OCI-LY1 (cell line): ENCODE results near the gene CCNO.

ENCODE experiments used
- H2AFZ ChIP-seq: fragments of 200-600 bp; sonication (generic), shearing (Covaris generic); 2 replicates; pipeline ENCODE4 v1.6.0; 2014; ENCODE audit warnings: antibody characterized with exemption, mild to moderate bottlenecking, low read length
- H3F3A ChIP-seq: fragments of 200-600 bp; sonication (generic), shearing (Covaris generic); 2 replicates; pipeline ENCODE4 v1.6.0; 2014; ENCODE audit warnings: mild to moderate bottlenecking, antibody characterized with exemption, low read length, moderate library complexity; ENCODE audit not compliant: insufficient read depth
- H3K27ac ChIP-seq: fragments of 200-600 bp; sonication (generic); 2 replicates; pipeline ENCODE4 v1.5.1; 2014; ENCODE audit warnings: low read length, mixed run types, mild to moderate bottlenecking, low read depth; ENCODE audit not compliant: poor library complexity, severe bottlenecking
- H3K27me3 ChIP-seq: fragments of 200-600 bp; sonication (generic); 2 replicates; pipeline ENCODE4 v1.6.0; 2014; ENCODE audit warnings: antibody characterized with exemption, mild to moderate bottlenecking, low read length, moderate library complexity; ENCODE audit not compliant: insufficient read depth
- H3K36me3 ChIP-seq: fragments of 200-600 bp; sonication (generic); 2 replicates; pipeline ENCODE4 v1.6.1; 2014; ENCODE audit warnings: mild to moderate bottlenecking, antibody characterized with exemption, low read length, moderate library complexity, mixed read lengths; ENCODE audit not compliant: insufficient read depth
- H3K4me1 ChIP-seq: fragments of 200-600 bp; sonication (generic); 2 replicates; pipeline ENCODE4 v1.5.1; 2014; ENCODE audit warnings: mild to moderate bottlenecking, low read length, moderate library complexity; ENCODE audit not compliant: insufficient read depth, severe bottlenecking
- H3K4me2 ChIP-seq: fragments of 200-600 bp; sonication (generic), shearing (Covaris generic); 2 replicates; pipeline ENCODE4 v1.6.1; 2014; ENCODE audit warnings: low read length
- H3K4me3 ChIP-seq: fragments of 200-600 bp; sonication (generic); 2 replicates; pipeline ENCODE4 v1.5.1; 2014; ENCODE audit warnings: low read length, low read depth, mild to moderate bottlenecking, mixed read lengths; ENCODE audit not compliant: poor library complexity, severe bottlenecking
- H3K79me2 ChIP-seq: fragments of 200-600 bp; shearing (Covaris generic); 2 replicates; pipeline ENCODE4 v1.6.1; 2016; ENCODE audit warnings: mixed run types, low read length, mixed read lengths; ENCODE audit not compliant: insufficient read depth
- H3K9ac ChIP-seq: fragments of 200-600 bp; sonication (generic), shearing (Covaris generic); 2 replicates; pipeline ENCODE4 v1.6.1; 2014; ENCODE audit warnings: mild to moderate bottlenecking, low read length, mixed read lengths
- H3K9me2 ChIP-seq: fragments of 200-600 bp; sonication (generic), shearing (Covaris generic); 2 replicates; pipeline ENCODE4 v1.6.1; 2014; ENCODE audit warnings: low read depth, mild to moderate bottlenecking, low read length, mixed read lengths
- H3K9me3 ChIP-seq: fragments of 200-600 bp; shearing (Covaris generic); 2 replicates; pipeline ENCODE4 v1.6.1; 2014; ENCODE audit warnings: low read length, mixed read lengths
- H4K20me1 ChIP-seq: fragments of 200-600 bp; sonication (generic), shearing (Covaris generic); 2 replicates; pipeline ENCODE4 v1.6.0; 2016; ENCODE audit warnings: mild to moderate bottlenecking, low read length; ENCODE audit not compliant: insufficient read depth
- CTCF ChIP-seq: fragments of 200-600 bp; sonication (generic), shearing (Covaris generic); IDR thresholded peaks from 2 replicates; pipeline ENCODE4 v1.5.1; 2017; ENCODE audit warnings: mild to moderate bottlenecking, antibody characterized with exemption, low read length, moderate library complexity, mixed read lengths
- EZH2 ChIP-seq: fragments of 200-600 bp; sonication (generic), shearing (Covaris generic); IDR thresholded peaks from 2 replicates; pipeline ENCODE4 v1.8.0; 2017; ENCODE audit warnings: borderline replicate concordance, mixed run types, mild to moderate bottlenecking, antibody characterized with exemption, low read length, moderate library complexity, mixed read lengths

The CCNO gene

GRCh38 chr5:55232271-55232984, 980 bp downstream of the CCNO start:
- TF ChIP-seq CTCF = no peak
- TF ChIP-seq EZH2 = no peak
- H3K9me2 ChIP-seq = no peaks in the 10 kb centered on the region
- peak overlapping the region; percentile 65 for H3K4me3 ChIP-seq
- H2AFZ ChIP-seq = no peak overlapping the region
- H3K27me3 ChIP-seq = 0 out of 2 replicates have a peak, but pooled peaks cover 6% of the 10 kb centered on the region
- no peak overlapping the region for H3K27ac ChIP-seq
- H3K79me2 ChIP-seq = no peaks in the 10 kb centered on the region
- H3K4me2 ChIP-seq = peak overlapping the region; percentile 79
- peak overlapping the region; percentile 33; the same call in 1 of the 2 replicates for H3K9ac ChIP-seq
- H3K36me3 ChIP-seq = no peaks in the 10 kb centered on the region
- H4K20me1 ChIP-seq = no peaks in the 10 kb centered on the region
- no peaks in the 10 kb centered on the region for H3K9me3 ChIP-seq
- no peaks in the 10 kb centered on the region for H3F3A ChIP-seq
- H3K4me1 ChIP-seq = peaks cover 34% of the 10 kb centered on the region

DNA sequence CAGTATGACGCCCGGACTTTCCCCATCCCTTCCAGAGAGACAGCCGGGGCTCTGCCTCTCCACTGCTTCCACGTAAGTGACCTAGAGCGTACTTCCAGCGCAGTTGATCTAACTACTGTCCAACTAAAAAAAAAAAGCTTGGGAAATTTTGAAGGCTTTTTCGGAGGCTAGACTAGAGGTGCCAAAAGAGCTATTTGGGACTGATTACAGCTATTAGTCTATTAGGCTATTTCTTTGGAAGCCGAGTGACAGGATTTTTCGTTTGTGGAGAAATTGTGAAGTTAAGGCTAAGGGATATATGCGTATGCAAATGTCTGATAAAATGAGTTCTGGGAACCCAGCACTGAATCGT, 1.5 kb downstream of the CCNO start:
- H3K9ac ChIP-seq = no peak overlapping the region
- H3K9me2 ChIP-seq = no peaks in the 10 kb centered on the region
- no peaks in the 10 kb centered on the region for H3K9me3 ChIP-seq
- peak overlapping the region; percentile 79 for H3K4me2 ChIP-seq
- H3K36me3 ChIP-seq = no peaks in the 10 kb centered on the region
- peaks cover 38% of the 10 kb centered on the region for H3K4me1 ChIP-seq
- TF ChIP-seq EZH2 = no peak
- no peak for TF ChIP-seq CTCF
- H3K27me3 ChIP-seq = 0 out of 2 replicates have a peak, but pooled peaks cover 6% of the 10 kb centered on the region
- no peaks in the 10 kb centered on the region for H4K20me1 ChIP-seq
- H3K4me3 ChIP-seq = peak overlapping the region; percentile 65
- H3K27ac ChIP-seq = no peak overlapping the region
- no peak overlapping the region for H2AFZ ChIP-seq
- H3K79me2 ChIP-seq = no peaks in the 10 kb centered on the region
- H3F3A ChIP-seq = no peaks in the 10 kb centered on the region

DNA sequence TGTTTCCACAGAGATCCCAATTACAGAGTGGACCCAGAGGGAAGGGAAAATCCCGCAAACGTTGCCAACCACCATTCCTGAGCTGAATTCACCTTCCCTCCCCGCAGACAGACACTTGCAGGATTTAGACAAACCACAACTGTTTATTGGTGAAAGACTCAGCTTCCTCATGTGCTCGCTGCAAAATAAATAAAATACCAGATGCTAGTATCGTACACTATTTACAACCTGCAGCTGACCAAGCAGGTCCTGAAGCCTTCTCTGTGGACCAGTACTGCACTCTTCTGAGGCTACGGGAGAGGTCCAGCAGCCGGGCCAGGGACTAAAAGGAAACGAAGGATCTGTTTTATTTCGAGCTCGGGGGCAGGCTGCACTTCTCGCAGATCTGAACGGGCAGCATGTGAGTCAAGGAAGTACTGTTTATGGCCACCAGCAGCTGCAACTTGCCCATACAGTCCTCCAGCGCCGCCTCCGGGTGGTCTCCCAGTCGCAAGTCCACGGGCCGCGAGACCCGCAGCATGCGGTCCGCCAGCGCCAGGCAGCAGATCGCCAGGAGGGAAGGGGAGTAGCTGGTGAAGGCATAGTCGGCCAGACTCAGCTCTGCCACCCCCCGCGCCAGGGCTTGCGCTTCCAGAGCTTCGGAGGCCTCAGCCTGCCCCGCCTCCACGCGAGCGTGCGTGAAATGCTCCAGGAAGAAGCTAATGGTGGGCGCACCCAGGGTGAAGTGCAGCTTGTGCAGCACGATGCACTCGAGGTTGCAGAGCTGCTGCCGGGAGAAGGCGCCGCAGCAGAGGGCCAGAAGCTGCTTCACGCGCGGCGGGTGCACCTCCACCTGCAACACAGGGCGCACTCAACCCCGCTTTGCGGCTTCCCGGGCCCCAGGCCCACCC, 2.1 kb downstream of the CCNO start:
- peaks cover 41% of the 10 kb centered on the region for H3K4me1 ChIP-seq
- H3K4me2 ChIP-seq = peak overlapping the region; percentile 79
- H3F3A ChIP-seq = no peaks in the 10 kb centered on the region
- H3K36me3 ChIP-seq = no peaks in the 10 kb centered on the region
- H3K9me3 ChIP-seq = no peaks in the 10 kb centered on the region
- TF ChIP-seq CTCF (no peak; the same call in 1 of the 2 replicates), EZH2 (no peak)
- H4K20me1 ChIP-seq = no peaks in the 10 kb centered on the region
- no peak overlapping the region for H3K9ac ChIP-seq
- no peak overlapping the region for H2AFZ ChIP-seq
- H3K9me2 ChIP-seq = no peaks in the 10 kb centered on the region
- H3K27me3 ChIP-seq = 0 out of 2 replicates have a peak, but pooled peaks cover 6% of the 10 kb centered on the region
- H3K4me3 ChIP-seq = peak overlapping the region; percentile 65
- H3K27ac ChIP-seq = no peak overlapping the region
- no peaks in the 10 kb centered on the region for H3K79me2 ChIP-seq
